Measurements from ENCODE around the gene THAP2.
A peak's percentile ranks its signal among the peaks of the same experiment; 100 is the strongest.

THAP2 gene

DNA sequence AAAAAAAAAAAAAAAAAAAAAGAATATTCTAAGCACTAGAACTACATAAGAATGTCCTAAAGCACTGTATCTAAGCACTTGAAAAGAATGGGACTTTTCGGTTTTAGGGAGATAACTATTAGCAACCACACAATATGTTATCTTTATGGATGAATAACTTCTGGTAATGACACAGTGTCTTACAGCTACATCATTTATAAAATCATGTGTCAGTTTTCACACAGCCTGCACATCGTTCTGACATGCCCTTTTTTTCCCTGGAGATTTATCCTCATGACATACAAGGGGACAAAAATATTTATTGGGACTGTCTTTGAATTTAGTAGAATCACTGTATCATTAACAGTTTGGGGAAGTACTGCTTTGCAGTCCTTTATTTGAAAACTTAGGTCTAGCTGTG lies 39.1 kb downstream of the THAP2 start:
- DNase-seq (ENCODE audit: low spot score): no peak

GRCh38 chr12:71704920-71705319 lies 40.8 kb downstream of the THAP2 start:
- DNase-seq (ENCODE audit: low spot score): no peak

DNA sequence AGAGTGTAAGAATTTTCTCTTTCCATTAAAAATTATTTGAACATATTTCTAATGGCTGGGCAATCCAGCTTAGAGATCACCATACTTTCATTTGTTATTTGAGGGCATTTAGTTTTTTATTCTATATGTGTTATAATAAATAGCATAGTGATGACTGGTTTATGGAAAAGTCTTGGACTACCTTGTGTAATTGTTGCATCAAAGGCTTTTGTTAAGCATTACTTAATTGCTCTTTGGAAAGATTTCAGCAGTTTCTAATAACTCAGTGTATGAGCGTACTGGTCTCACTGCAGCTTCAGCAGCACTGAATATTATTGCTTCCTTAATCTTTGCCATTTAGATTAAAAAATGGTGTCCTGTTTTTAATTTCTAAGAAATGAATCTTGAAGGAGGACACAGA lies 44.6 kb downstream of the THAP2 start:
- DNase-seq (ENCODE audit: low spot score): no peak

- DNase-seq (ENCODE audit: low spot score): no peak
These were observed 46.4 kb downstream of the THAP2 start for GRCh38 chr12:71710276-71711125.

DNA sequence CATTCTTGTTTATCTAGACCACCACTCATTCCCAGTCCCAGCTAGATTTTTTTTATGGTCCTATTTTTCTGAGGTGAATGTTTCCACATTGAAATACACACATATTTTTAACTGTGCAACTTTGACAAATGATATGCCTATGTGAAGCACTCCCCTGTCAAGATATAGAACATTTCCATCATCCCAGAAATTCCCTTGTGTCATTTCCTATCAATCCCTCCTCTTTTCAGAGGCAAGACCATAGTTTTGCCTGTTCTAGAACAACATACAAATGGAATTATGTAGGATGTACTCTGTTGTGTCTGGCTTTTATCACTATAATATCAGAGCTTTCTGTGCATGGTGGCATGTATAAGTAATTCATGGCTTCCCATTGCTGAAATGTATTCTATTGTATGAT lies 54.5 kb downstream of the THAP2 start:
- no peak for DNase-seq (ENCODE audit: low spot score)

GRCh38 chr12:71719647-71720370 lies 55.7 kb downstream of the THAP2 start:
- DNase-seq (ENCODE audit: low spot score): peak; percentile 57

- DNase-seq (ENCODE audit: low spot score): no peak
These were observed 57.8 kb downstream of the THAP2 start for GRCh38 chr12:71721783-71722505.

GRCh38 chr12:71725011-71725410 lies 60.9 kb downstream of the THAP2 start:
- no peak for DNase-seq (ENCODE audit: low spot score)

GRCh38 chr12:71726548-71726947 lies 62.4 kb downstream of the THAP2 start:
- no peak for DNase-seq (ENCODE audit: low spot score)

- no peak for DNase-seq (ENCODE audit: low spot score)
These were observed 63.9 kb downstream of the THAP2 start for GRCh38 chr12:71727958-71728357.

All from putamen (tissue), 1 donor.